Keratinocyte (primary cell): ENCODE results near the gene CDH13.

Source experiments
- CTCF ChIP-seq, 3 experiments: IDR thresholded peaks in 1 of 3; conservative IDR thresholded peaks in 1 of 3; optimal IDR thresholded peaks in 1 of 3; 2 replicates in 2 of 3; 3 replicates in 1 of 3; pipeline versions ENCODE3 to v1.5.1; 2011; ENCODE audit warnings: low read length in 3 of 3, mild to moderate bottlenecking in 3 of 3, moderate library complexity in 2 of 3, control low read depth in 1 of 3, inconsistent platforms in 1 of 3; ENCODE audit not compliant: insufficient read depth in 2 of 3; ENCODE audit errors: extremely low read depth in 1 of 3
- EZH2 ChIP-seq: IDR thresholded peaks from one replicate; pipeline ENCODE4 v1.6.1; 2012; ENCODE audit warnings: inconsistent platforms, mild to moderate bottlenecking, low read length, moderate library complexity

GRCh38 chr16:83409347-83409746 is 782.6 kb downstream of the CDH13 start:
- TF ChIP-seq CTCF (optimal IDR thresholded peaks at IDR 0.05 in 1 of 3, IDR thresholded peaks at IDR 0.05 in 1 of 3, conservative IDR thresholded peaks at IDR 0.05 in 1 of 3; ENCODE audit: extremely low read depth in 1 of 3, insufficient read depth in 2 of 3, low read length in 3 of 3) (no peak), EZH2 (no peak)
